Activated naive CD4-positive, alpha-beta T cell (primary cell): ENCODE results near the gene MMS19.
"Not testable (repeated sequence)": the region's sequence is repeated elsewhere in the genome, so short reads cannot be mapped to it uniquely, and the experiment has no call there.

Experiments used
- DNase-seq, 4 experiments: peaks; one replicate each; lab custom pipeline; 2025; lab: John Stamatoyannopoulos, UW

Gene MMS19

DNA sequence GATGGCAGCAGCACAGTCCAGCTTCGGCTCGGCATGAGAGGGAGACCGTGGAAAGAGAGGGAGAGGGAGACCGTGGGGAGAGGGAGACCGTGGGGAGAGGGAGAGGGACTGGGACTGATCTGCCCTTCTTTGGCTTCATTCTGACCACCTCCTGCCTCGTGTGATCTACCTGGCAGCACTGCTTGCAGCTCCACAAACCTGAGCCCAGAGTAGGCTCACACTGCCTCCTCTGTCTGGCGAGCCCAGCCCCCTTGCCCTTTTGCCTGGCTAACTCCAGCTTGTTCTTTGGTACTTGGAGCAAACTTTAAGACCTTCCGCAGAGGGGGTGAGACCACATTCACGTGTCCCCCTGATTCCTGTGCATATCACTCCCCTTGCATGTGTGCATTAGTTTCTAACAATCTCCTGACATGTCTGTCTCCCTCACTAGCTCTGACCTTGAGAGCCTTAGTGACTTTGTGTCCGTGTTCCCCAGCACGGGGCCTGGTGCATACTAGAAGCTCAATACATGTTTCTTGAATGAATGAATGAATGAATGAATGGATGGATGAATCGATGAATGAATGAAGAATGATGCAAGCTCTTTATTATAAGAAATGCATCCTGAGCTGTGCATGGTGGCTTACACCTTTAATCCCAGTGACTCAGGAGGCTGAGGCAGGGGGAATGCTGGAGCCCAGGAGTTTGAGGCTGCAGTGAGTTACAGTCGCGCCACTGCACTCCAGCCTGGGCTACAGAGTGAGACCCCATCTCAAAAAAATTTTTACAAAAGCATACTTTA lies 31.7 kb upstream of the MMS19 start:
- no peak for DNase-seq

DNA sequence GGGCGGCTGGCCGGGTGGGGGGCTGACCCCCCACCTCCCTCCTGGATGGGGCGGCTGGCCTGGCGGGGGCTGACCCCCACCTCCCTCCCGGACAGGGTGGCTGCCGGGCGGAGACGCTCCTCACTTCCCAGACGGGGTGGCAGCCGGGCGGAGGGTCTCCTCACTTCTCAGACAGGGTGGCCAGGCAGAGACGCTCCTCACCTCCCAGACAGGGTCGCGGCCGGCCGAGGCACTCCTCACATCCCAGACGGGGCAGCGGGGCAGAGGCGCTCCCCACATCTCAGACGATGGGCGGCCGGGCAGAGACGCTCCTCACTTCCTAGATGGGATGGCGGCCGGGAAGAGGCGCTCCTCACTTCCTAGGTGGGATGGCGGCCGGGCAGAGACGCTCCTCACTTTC lies 30.7 kb upstream of the MMS19 start:
- DNase-seq: not testable (repeated sequence)

DNA sequence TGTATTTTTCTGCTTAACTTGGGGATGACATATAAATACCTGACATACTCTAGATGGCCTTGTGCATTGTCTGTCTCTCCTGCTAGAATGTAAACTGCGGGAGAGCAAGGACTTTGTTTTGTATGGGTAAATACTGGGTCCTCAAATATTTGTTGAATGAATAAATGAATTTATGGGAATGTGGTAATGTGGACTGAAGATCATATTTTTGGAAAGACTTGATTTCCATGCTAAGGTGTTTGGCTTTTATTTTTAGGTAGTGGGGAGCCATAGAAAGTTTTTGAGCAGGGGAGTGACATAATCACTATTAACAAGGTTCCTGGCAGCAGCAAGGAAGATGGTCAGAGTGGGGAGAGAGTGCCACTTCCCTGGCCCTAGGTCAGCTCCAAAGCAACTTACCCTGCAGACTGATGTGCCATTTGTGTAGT lies 27.5 kb upstream of the MMS19 start:
- no peak for DNase-seq

DNA sequence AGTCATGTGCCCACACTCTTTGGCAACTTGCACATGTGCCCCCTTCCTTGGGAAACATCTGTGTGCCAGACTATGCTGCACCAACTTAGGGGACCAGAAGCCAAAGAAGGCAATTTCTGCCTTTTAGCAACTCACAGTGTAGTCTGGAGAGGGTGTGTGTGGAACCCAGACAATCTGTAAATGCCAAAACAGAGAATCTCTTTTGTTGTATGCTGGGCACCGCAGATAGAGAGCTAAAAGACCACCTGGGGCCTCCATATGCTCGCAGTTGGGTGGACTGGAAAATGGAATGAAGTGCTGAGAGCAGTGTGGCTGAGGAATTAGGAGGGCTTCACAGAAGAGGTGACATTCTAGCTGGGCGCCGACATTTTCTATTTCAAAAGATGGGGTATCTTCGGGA lies 26.9 kb upstream of the MMS19 start:
- no peak for DNase-seq

DNA sequence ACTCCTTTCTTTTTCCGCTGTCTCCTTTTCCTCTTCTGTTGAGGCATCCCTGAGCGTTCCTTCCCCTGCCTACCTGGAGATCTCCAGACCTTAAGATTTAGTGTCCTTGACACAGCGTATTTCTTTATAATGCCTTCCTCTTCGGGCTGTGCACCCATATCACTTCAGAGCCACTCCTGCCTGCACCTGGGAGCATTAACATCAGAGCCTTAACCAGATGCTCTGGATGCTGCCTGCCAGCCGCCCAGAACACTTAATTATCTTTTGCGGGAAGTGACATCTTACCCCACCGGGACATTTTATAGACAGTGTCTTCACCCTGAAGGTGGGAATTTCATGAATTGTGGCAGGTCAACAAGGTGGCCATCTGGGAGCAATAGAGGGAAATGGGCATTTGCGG lies 24.7 kb upstream of the MMS19 start:
- DNase-seq: no peak

DNA sequence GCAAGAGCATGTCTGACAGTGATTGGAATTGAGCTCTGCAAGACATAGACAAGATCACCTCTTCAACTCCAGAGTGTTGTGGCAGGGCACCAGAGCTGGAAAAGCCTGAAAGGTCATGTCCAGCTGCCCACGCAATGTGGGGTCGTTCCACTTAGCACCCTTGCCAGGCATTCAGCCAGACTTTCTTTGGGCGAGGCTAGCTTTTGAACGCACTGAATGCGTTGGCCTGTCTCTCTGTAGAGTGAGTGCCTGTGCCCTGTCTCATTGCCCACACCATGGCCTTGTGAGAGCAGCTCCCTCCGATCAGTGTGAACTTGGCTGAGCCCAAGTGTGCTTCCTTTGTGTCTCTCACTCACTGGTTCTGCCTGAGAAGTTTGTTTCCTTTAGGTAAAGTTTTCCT lies 23.8 kb upstream of the MMS19 start:
- DNase-seq: no peak

DNA sequence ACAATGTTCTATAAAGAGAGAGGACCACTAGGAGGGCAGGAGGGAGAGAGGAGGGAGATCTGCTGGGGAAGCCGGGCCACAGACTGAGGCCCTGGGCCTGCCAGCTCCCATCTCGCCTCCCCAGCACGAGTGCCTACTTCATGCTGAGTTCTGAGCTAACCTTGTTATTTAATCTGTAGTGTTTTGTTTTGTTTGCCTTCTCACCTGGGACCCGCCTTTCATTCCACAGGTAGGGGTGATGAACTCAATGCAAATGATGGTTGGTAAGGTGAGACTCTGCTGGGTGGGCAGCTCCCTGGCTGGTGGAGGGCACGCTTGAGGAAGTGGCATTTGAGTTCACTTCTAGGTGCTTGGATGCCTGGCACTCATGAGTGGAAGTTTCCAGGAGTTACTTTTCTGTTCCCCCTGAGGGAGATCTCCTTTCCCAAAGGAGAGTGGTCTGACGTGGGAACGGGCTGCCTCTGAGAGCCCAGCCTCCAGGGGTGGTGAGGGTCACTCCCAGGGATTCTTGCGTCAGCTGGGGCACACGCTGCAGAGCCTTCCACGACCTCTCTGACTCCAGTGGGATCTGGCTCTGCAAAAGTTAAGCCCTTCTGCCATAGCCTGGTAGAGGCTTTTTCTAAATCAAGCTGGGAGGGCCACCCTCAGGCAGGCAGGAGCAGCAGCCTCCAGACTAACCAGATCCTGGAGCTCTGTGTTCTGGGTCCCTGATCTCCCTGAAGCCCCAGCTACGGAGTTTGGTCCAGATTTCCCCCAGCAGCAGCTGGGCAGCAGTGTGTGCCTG lies 22.9 kb upstream of the MMS19 start:
- no peak for DNase-seq

DNA sequence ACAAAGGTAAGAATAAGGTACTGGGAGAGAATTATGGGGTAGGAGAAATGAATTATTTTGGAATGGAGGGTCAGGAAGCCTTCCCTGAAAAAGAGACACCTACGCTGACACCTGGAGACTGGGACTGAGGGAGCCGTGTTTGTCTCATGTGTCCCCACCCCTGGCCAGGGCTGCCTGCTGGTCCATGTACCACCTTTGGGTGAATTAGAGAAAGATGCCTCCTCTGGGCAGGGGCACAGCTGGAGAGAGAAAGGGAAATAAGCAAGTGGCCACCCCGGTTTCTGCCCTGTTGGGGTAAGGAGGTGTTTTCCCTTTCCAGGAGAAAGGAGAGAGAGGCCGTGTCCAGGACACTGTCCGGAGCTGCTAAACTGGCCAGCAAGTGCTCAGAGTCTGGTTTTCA lies 22.3 kb upstream of the MMS19 start:
- DNase-seq: no peak

DNA sequence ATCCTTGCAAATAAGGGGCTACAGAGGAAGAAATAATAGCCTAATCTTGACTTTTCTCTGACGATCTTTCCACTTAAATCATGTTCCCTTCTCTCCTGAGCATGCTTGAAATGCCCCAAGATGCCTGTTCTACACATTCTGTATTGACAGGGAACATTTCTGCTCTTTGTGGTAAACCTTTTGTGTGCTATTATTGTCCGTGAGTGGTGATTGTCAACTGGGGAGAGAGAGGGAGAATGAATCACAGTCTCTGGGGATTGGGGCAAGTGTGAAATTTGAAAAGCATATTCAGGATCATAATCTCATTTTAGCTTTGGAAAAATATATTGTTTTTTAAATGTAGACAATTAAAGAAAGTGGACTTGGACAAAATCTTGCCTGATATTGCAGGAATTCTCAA lies 21.1 kb upstream of the MMS19 start:
- DNase-seq: no peak

DNA sequence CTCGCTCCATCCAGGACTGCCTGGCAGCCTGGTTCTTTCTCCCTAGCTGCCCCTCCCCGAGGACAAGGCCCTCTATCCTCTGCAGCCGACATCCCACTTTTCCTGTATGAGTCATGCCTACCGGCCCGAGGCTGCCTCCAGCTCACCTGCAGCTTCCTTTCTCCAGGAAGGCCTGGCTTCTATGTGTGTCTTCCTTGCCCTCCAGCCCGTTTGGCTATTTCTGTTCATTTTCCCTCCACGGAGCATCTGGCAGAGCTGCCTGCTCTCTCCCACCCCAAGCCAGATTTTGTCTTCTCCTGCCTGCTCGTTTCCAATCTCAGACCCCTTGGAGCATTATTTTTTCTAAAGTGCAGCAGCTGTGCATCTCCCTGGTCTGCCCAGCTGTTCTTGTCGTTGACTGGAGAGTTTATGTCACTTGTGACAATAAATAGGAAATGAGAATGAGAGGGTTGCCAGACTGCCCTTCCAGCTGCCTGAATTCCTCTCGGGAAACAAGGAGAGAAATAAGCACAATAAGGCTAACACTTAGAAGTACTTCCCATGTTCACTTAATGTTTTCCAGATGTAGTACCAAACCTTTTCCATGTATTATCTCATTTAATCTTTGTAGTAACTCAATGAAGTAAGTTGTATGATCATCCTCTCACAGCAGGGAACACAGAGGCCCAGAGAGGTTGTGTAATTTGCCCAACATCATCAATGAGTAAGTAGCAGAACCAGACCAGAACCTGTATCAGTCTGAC lies 20.2 kb upstream of the MMS19 start:
- no peak for DNase-seq

DNA sequence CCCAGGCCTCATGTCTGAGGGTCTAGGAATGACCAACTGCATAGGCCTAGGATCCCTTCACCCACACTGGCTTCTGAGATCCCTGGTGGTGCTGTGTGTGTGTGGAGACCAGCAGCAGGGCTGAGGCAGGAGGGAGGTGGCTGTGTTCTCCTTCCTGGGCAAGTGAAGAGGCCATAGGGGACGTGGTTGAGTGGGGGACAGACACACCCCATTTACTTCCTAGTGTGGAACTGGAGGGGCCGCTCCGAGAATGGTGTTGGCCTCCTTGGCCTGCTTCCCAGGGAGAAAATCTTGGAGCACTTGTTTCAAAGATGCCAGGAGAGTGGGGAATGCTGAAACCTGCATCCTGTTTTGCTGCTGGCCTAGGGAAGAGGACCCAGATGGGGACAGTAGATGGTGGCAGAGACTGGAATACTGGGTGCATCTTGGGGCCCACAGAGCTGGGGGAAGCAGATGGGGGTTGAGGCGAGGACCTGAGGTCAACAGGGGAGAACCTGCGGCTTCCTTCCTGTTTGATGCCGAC lies 19.6 kb upstream of the MMS19 start:
- no peak for DNase-seq

DNA sequence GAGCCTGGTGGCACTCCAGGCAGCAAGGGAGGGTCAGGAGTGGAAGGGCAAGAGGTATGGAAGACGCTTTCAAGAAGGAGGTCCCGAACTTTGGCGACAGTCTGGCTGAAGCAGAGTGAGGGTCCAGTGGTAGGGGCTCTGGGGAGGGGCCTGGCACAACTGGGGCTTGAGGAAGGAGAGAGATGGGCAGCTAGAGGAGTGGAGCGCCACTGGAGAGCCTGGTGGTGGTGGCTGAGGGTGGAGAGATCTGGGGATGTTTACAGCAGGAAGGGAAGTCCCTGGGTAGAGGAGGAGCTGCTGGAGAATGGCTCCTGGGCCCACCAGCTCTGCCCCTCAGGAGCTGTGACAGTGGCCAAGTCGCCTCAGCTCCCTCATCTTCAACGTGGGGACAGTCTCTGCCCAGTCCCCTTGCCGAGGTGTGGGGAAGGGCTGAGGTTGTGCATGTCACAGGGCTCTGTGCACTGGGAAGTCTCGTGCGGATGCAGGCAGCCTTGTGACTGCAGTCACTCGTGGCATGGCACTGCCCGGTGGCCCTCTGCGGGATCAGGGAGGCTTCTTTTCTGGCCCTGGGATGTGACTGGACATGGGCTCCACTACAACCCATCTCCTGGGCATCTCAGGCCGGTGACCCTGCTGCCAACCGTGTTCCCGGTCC lies 19.0 kb upstream of the MMS19 start:
- DNase-seq: no peak

DNA sequence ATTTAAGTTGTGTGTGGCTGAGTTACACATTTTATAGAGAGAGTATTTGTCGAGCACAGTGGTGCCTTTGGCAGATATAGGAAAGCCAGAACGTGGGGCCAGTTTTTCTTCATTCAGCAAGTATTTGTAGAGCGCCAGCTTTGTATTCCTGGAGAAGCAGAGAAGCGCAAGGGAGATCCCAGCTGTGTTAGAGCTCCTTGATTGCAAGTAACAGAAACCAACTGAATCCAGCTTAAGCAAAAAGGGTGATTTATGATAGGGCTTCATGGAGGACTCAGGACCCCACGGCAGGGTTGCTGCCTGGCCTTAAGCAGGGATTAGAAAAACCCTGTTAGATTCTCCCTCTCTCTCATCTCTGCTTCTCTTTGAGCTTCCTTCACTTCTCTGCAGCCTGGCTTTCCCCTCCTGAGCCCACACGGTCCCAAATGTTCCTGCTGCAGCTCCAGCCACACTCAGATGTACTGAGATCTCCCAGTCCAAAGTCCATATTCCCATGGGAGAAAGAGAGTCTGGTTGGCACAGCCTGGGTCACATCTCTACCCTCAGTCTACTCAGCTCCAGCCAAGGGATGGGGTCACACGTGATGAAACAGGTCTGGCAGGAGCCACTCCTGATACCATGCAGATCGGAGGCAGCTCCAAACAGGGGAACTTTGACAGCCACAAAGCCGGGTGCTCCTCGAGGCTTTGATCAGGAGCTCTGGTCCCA lies 17.2 kb upstream of the MMS19 start:
- DNase-seq: no peak

DNA sequence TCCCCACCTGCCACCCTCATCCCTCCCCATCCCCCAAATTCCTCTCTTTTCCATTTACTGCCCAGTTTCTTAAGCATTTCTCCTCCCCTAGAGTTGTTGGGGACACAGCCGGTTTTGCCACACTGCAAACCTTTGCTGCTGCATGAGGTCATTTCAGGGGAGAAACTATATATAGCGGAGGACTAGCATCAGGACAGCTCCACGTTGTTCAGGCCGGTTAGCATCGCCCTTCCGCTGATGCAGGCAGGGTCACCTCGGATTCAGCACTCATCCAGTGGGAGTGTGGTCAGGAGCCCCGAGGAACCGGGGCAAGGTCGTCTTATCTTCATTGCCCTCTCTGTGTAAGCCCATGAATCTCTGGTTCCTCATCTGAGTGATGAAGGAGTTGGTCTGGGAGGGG lies 16.1 kb upstream of the MMS19 start:
- no peak for DNase-seq

DNA sequence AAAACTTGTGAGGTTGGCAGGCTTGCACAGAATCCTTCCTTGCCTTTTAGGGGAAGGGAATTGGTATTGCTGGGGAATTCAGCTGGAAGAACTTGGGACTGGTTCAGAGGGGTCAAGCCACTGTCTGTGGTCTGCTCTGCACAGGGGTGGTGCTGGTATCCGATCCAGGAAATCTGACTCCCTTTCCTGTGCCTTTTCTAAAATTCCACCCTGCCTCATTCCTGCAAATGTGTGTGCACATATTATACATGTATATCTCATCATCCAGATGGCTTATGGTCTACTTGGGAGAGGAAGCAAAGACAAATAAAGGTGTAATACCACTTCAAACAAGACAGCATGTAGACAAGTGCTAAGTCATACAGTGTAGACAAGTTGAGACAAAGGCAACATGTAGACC lies 14.8 kb upstream of the MMS19 start:
- no peak for DNase-seq

DNA sequence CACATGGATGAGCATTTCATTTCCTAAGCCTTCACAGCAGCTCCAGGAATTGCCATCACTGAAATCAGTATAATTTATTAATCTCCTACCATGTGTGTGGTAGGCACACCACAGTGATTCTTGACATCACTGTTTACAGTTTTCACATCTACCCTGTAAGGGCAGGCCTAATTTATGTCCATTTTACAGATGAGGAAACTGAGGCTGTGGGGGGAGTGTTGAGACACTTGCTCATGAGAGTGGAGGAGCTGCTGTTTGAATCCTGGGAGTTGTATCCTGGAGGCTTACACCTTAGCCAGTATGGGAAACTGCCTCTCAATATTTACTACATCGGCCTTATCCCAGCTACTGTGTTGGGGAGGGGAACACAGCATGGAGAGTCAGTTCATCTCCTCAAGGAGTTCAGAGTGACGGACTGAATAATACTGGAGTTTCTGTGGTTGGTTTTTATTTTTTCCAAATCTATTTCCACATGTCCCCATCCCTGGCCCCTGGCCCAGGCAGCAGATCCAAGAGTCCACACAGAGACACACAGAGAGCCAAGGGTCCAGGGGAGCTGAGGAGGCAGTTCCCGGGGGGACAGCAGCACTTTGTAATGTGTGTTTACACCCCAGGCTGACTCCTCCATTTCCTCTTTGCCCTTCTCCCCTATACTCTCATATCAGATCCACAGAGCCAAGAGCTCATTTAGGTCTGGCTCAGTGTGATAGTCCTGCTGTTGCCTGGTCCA lies 13.7 kb upstream of the MMS19 start:
- no peak for DNase-seq

DNA sequence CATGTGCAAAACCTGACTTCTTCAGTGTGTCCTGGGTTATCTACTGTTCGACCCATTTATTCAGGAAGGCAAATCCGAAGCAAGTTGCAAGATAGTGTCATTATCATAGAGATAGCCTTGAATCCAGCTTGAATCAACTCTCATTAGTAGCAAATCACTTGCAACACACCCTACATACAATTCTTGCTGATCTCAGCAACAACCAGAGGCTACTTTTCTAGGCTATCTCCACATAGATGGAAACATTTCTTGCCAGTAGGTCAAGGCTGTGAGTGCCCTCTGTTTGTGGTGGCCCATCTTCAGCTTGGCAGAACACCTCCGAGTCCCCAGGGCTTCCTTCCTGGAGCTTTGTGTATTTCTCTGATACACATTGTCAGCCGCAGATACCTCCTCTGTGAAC lies 12.5 kb upstream of the MMS19 start:
- DNase-seq: no peak

DNA sequence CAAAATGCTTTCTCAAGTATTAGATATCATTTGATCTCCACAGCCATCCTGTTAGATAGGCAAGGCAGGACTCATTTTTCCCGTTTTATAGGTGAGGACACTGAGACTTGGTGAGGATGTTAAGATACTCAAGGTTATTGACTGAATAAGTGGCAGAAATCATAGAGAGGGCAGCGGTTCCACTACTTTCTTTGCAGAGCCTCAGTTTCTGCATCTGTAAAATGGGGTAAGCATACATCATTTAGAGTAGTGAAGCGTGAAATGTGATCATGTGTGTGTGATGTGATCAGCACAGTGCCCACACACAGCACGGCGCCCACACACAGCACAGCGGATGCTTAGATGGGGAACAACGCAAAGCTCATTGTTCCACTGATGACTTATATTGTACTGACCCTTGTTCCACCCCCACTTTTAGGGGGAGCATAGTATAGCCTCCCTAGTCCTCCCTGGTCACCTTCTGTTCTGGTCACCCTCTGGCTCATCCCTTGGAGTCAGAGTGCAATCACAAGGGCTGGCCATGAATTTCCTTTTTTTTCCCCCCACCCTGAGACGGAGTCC lies 11.0 kb upstream of the MMS19 start:
- DNase-seq: no peak

DNA sequence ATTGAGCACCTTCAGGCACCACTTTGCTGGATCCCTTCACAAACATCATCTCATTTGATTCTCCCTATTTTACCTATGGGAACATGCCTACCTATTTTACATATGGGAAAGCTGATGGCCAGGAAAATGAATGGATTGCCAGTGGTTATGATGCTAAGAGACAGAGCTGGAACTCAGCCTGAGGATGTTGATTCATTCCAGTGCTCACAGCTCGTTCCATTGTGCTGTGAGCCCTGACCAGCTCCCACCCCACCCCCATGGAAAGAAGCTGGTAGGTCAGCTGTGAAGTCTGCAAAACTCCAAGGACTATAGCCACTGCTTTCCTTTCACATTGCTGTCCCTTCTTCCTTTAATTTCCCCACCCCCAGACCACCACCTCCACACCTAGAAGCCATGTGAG lies 10.1 kb upstream of the MMS19 start:
- no peak for DNase-seq

DNA sequence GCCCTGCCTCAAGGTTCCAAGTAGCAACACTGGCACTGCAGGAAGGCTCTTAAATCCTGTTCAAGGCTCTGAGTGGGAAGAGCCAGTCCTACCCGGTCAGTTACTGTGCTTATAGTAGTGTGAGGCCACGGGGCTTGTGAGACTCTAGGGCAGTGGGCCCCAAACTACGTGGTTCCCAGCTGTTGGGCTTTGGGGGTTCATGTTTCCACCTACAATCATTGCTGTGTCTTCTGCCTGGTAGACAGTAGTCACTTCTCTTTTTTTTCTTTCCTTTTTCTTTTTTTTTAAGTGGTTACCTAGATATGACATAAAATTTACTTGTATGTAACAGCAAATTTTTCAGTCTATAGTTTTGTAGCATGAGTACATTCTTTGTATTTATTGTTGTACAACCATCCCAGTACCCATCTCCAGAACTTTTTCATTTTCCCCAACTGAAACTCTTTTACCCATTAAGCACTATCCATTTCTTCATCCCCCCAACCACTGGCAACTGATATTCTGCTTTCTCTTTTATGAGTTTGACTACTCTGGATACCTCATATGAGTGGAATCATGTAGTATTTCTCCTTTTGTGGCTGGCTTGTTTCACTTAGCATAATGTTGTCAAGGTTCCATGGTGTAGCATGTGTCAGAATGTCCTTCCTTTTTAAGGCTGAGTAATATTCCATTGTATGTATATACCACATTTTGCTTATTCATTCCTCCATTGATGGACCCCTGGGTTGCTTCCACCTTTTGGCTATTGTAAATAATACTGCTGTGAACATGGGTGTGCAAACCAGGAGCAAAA lies 8.2 kb upstream of the MMS19 start:
- no peak for DNase-seq
